Sciatic nerve (tissue), 2 donors: ENCODE data around the gene AGAP3. TPM values are rescaled to one million over a fixed set of nuclear protein-coding genes. Genes with fewer than 3 reads are reported as not detected.

Experiments
- ATAC-seq: fragments of 200-7000 bp; cut with Tn5 transposase; one replicate; pipeline ENCODE4 v1.9.1; 2020; ENCODE audit warnings: mild to moderate bottlenecking, moderate library complexity
- DNase-seq: peaks from one replicate; pipeline ENCODE4 v3.0.0-alpha.2; 2020; ENCODE audit warnings: low spot score
- intact Hi-C: fragments of 100-400 bp; cut with DNase I; formaldehyde crosslinking; loops from one replicate; pipeline ENCODE4 v1.14.2; 2022
- total RNA-seq: library from RNA; stranded (reverse); fragmentation: NEBNext Ultra II Directional; extraction: Animal tissue kit (Norgen Biotek cat#: 25700); gene quantifications from one replicate; pipeline ENCODE4 v1.2.1, GENCODE V29; 2021
- donor health status: DM: no; HTN: no; CAD: no.
- donor health status: DM: no; HTN: no; CAD: no.

AGAP3 gene
- total RNA-seq, 1 donor from 2014 or later: 99.7 TPM

GRCh38 chr7:151167197-151167961 lies 81.1 kb downstream of the AGAP3 start, which contains the start of gene GBX1:
Gene GBX1 (minus strand): TSS chr7:151167694. CDS start chr7:151167548, 146 bp downstream.
- ATAC-seq: no peak
- intact Hi-C loops: no loop called here
- peak; percentile 57 for DNase-seq

GRCh38 chr7:151168003-151168786 lies 81.9 kb downstream of the AGAP3 start:
- ATAC-seq (peak; percentile 58), DNase-seq (peak; percentile 52)
- intact Hi-C loops: no loop called here

DNA sequence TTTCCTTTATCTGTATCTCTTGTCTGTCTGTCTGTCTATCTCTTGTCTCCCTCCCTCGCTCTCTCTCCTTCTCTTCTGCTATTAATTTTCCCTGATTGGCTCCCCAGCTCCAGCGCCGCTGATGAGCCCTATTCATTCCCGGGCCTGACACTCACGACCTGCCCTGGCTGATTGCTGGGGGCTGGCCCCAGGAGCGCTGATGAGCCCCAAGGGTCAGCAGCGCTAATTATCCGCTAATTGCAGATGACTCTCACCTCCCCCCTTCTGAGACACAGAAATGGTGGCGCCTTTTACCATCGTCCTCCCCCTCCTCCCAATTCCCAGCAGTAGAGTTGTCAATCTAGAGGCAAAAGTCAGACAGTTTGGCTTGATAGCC lies 82.5 kb downstream of the AGAP3 start:
- intact Hi-C loops: no loop called here
- ATAC-seq (no peak), DNase-seq (peak; percentile 17)

GRCh38 chr7:151172273-151173141 lies 86.2 kb downstream of the AGAP3 start:
- DNase-seq: peak; percentile 88
- intact Hi-C loops: loop anchor here (5.0 kb wide), 1 partner anchor 35 kb away; no protein-coding TSS in a partner anchor
- peak; percentile 83 for ATAC-seq

- DNase-seq (peak; percentile 52), ATAC-seq (no peak)
- intact Hi-C loops: loop anchor here (5.0 kb wide), 1 partner anchor 36 kb away; no protein-coding TSS in a partner anchor
Observed at GRCh38 chr7:151173386-151174245, 87.3 kb downstream of the AGAP3 start.

DNA sequence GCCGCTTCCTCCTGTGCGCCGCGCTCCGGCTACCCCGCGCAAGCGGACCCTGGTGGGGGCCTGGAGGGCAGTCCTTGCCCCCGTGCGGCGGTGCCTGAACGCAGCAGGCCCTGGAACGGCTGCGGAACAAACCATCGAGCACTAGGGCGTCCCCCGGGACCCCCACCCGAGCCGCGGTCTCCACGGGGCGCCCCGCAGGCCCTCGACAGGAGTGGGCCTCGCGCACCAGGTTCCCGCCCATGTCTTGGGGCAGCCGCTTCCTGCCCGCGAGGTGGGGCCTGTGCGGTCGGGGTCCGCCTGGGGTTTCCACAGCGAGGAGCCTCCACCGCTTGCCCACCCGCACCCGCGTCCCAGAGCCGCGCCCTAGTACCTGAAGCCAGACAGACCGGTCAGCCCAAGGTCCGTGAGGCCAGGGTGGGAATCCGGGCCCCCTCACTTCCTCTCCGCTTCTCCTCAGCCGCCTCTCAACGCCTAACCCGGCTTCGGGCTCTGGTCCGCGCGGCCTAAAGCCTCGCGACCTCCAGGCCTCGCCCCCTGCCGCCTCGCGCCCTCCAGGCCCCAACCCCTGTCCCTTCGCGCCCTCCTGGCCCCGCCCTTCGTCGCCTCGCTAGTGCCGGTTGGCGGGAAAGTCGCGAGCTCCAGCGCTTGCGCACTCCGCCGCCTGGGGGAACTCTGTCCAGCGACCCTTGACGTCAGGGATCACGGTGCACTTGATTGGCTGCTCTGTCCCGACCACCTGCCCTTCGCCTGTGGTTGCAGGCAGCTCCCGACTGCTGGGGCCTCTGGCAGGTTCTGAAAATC lies 88.2 kb downstream of the AGAP3 start:
- peak; percentile 76 for DNase-seq
- intact Hi-C loops: loop anchor here (5.0 kb wide), 1 partner anchor 37 kb away; no protein-coding TSS in a partner anchor
- peak; percentile 50 for ATAC-seq

GRCh38 chr7:151175047-151175792 lies 88.9 kb downstream of the AGAP3 start:
- ATAC-seq: no peak
- intact Hi-C loops: no loop called here
- DNase-seq: peak; percentile 50

- DNase-seq (peak; percentile 47), ATAC-seq (no peak)
- intact Hi-C loops: no loop called here
Observed at GRCh38 chr7:151175793-151176311, 89.6 kb downstream of the AGAP3 start.

DNA sequence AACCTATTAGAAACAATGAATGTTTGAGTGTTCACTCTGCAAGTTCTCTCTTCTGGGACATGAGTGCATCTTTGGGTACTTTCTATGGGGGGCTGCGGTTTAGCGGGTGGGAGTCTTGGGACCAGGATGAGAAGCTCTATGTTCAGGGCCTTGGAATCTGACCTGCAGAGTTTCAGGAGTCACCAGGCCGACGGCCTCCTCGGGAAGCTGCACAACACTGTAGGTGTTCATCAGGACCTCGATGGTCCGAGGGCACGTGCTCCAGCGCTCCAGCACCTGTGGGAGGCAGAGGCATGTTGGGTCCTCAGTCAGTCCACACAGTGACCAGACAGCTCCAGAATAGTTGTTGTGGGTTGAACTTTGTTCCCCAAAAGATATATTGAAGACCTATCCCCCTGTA lies 90.1 kb downstream of the AGAP3 start:
- intact Hi-C loops: no loop called here
- no peak for ATAC-seq

DNA sequence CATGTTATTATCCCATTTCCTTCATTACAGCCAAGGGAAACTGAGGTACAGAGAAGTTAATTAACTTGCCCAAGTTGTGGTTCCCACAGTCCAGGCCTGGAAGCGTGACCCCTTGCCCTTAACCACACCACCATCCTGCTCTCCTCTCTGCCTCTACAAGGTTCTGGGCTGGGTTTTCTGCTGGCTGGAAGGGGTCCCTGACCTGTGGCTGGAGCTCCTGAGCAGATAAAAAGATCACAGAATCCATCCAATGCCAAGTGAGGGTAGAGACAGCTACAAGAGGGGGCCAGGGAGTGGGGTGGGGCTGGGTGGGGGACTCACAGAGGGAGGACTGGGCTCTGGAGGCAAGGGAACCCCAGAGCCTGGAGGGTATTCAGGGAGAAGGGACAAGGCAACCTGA lies 91.0 kb downstream of the AGAP3 start:
- DNase-seq (peak; percentile 10), ATAC-seq (no peak)
- intact Hi-C loops: no loop called here

More for the DNA sequence above, 90.1 kb downstream of the AGAP3 start:
- peak; percentile 19 for DNase-seq

- ATAC-seq (no peak), DNase-seq (peak; percentile 40)
- intact Hi-C loops: no loop called here
Observed at GRCh38 chr7:151178236-151178635, 92.0 kb downstream of the AGAP3 start.

GRCh38 chr7:151178831-151179230 lies 92.6 kb downstream of the AGAP3 start:
- no peak for ATAC-seq

GRCh38 chr7:151179287-151179860 lies 93.1 kb downstream of the AGAP3 start:
- ATAC-seq: no peak
- intact Hi-C loops: no loop called here
- DNase-seq: peak; percentile 15

More at GRCh38 chr7:151178831-151179230, 92.6 kb downstream of the AGAP3 start:
- peak; percentile 7 for DNase-seq
- intact Hi-C loops: no loop called here

DNA sequence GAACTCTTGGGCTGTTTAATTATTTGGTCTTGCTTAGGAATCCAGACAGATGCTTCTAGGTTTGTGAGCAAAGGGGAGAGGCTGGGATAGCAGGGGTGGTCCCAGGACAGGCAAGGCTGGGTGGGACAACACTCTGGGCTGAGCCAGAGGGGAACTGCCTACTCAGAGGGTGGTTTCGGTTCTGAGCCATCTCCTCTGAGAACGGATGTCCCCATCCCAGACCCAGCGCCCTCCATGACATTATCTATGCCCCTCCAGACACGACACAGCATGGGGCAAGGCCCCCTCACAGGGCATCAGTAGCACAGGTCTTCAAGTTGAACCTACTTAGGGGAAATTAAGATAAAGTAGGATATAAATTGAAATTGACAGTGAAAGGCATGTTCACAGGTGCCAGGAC lies 93.7 kb downstream of the AGAP3 start:
- intact Hi-C loops: no loop called here

GRCh38 chr7:151181011-151181431 lies 94.7 kb downstream of the AGAP3 start:
- ATAC-seq (no peak), DNase-seq (peak; percentile 35)
- intact Hi-C loops: no loop called here

More for the DNA sequence above, 93.7 kb downstream of the AGAP3 start:
- ATAC-seq (no peak), DNase-seq (peak; percentile 9)
